GM12878 (cell line): ENCODE data around the gene DPP6. TPM values are rescaled to one million over a fixed set of nuclear protein-coding genes. Genes with fewer than 3 reads are reported as not detected.

Source experiments
- ATAC-seq: fragments of 200-7000 bp; cut with Tn5 transposase; 3 replicates; pipeline ENCODE4 v1.9.1; 2020; ENCODE audit warnings: mild to moderate bottlenecking, moderate library complexity
- BruUV-seq: library from RNA; stranded (reverse); fragments of 400-500 nt; replicated peaks from 2 replicates; lab custom pipeline; 2021; lab: Mats Ljungman, UMichigan
- CTCF ChIA-PET: fragments of 300-600 bp; sonication (Branson Sonifier 250); formaldehyde crosslinking; extraction: SDS; loops from one replicate; lab custom pipeline; 2021; ENCODE audit warnings: inconsistent platforms; lab: Yijun Ruan, JAX
- POLR2A ChIA-PET: fragments of 350-600 bp; formaldehyde crosslinking; extraction: SDS; loops from one replicate; lab custom pipeline; 2021; ENCODE audit warnings: inconsistent platforms; lab: Charles Lee
- RAD21 ChIA-PET: fragments of 300-600 bp; sonication (Branson Sonifier 250); formaldehyde crosslinking; loops from one replicate; lab custom pipeline; 2023; ENCODE audit warnings: antibody characterized with exemption; ENCODE audit not compliant: unreplicated experiment; lab: Charles Lee
- SMC1A ChIA-PET: fragments of 300-600 bp; sonication (Branson Sonifier 250); formaldehyde crosslinking; loops from one replicate; lab custom pipeline; 2023; ENCODE audit not compliant: unreplicated experiment, uncharacterized antibody; lab: Charles Lee
- DNase-seq: peaks from one replicate; pipeline ENCODE4 v3.0.0-alpha.2; 2011; ENCODE audit warnings: low read depth, low spot score
- FAIRE-seq: peaks from 3 replicates; lab custom pipeline; 2011; peaks lifted over from hg19 to GRCh38; lab: Jason Lieb, UNC
- H2AFZ ChIP-seq: 2 replicates; pipeline ENCODE4 v1.6.0; 2011; ENCODE audit warnings: low read depth, low read length, control low read depth; ENCODE audit not compliant: control insufficient read depth
- H3K27ac ChIP-seq: 2 replicates; pipeline ENCODE4 v1.5.1; 2011; ENCODE audit warnings: control low read depth; ENCODE audit not compliant: control insufficient read depth, insufficient read depth
- H3K27me3 ChIP-seq, 2 experiments: replicated peaks in 1 of 2; 2 replicates each; pipeline versions ENCODE4 v1.6.0 to v1.6.1; 2011; ENCODE audit warnings: low read length in 1 of 2; ENCODE audit not compliant: control insufficient read depth in 2 of 2, insufficient read depth in 2 of 2
- H3K36me3 ChIP-seq, 2 experiments: 2 replicates each; pipeline ENCODE4 v1.5.1; 2011; ENCODE audit warnings: low read length in 1 of 2; ENCODE audit not compliant: control insufficient read depth in 2 of 2, insufficient read depth in 2 of 2
- H3K4me1 ChIP-seq: 2 replicates; pipeline ENCODE4 v1.6.1; 2011; ENCODE audit warnings: mild to moderate bottlenecking, low read length, moderate library complexity, mixed read lengths; ENCODE audit not compliant: control insufficient read depth, insufficient read depth
- H3K4me2 ChIP-seq: 2 replicates; pipeline ENCODE4 v1.6.0; 2011; ENCODE audit warnings: control low read depth; ENCODE audit not compliant: control insufficient read depth, insufficient read depth
- H3K4me3 ChIP-seq: fragments of 200-600 bp; sonication (generic); 2 replicates; pipeline ENCODE4 v1.5.1; 2016
- H3K79me2 ChIP-seq: 2 replicates; pipeline ENCODE4 v1.6.0; 2011; ENCODE audit warnings: low read length; ENCODE audit not compliant: control insufficient read depth, insufficient read depth
- H3K9ac ChIP-seq: 2 replicates; pipeline ENCODE4 v1.8.0; 2011; ENCODE audit warnings: low read length, control low read depth, mixed read lengths; ENCODE audit not compliant: control insufficient read depth, insufficient read depth
- H3K9me3 ChIP-seq: replicated peaks from 3 replicates; pipeline ENCODE4 v1.5.1; 2011; ENCODE audit warnings: mild to moderate bottlenecking, low read length; ENCODE audit not compliant: control insufficient read depth, insufficient read depth
- H4K20me1 ChIP-seq: 2 replicates; pipeline ENCODE4 v1.6.0; 2011; ENCODE audit not compliant: control insufficient read depth, insufficient read depth
- CBX5 ChIP-seq: sonication (generic); IDR thresholded peaks from 2 replicates; pipeline ENCODE4 v1.6.1; 2016; ENCODE audit warnings: low read depth, moderate library complexity, mild to moderate bottlenecking, inconsistent platforms
- DPF2 ChIP-seq: fragments of 450-650 bp; IDR thresholded peaks from 2 replicates; pipeline ENCODE4 v1.6.1; 2017; ENCODE audit warnings: mild to moderate bottlenecking
- NFYA ChIP-seq: IDR thresholded peaks from 2 replicates; pipeline ENCODE4 v1.6.1; 2011; ENCODE audit warnings: low read depth, mild to moderate bottlenecking, low read length, improper control_type of control experiment, borderline replicate concordance
- SMARCA5 ChIP-seq: fragments of 450-650 bp; IDR thresholded peaks from 2 replicates; pipeline ENCODE4 v1.6.1; 2017; ENCODE audit warnings: mild to moderate bottlenecking
- YY1 ChIP-seq: IDR thresholded peaks from 2 replicates; pipeline ENCODE4 v1.6.1; 2011; ENCODE audit warnings: low read depth, mild to moderate bottlenecking, low read length
- WGBS: methylation state at CpG from one replicate; pipeline ENCODE4 v1.1.6; 2016; ENCODE audit warnings: low lambda C conversion rate; ENCODE audit not compliant: insufficient replicate concordance, insufficient coverage; ENCODE audit errors: missing lambda C conversion rate; 5-methylcytosine and 5-hydroxymethylcytosine counted together
- in situ Hi-C: fragments of 300-500 bp; cut with MboI; formaldehyde crosslinking; loops from 9 replicates; pipeline ENCODE4 v1.14.3; 2018; ENCODE audit warnings: mixed read lengths
- intact Hi-C: fragments of 100-400 bp; cut with micrococcal nuclease; formaldehyde crosslinking; loops from one replicate; pipeline ENCODE4 v1.14.2; 2022; ENCODE audit not compliant: unreplicated experiment
- polyA plus RNA-seq, 11 experiments: library from polyadenylated mRNA; depleted of rRNA in 4 of 11; unstranded in 6 of 11; stranded (reverse) in 5 of 11; fragments of >200 nt; fragmentation: Nextera tagmentation in 4 of 11; fragmentation: Illumina TruSeq in 1 of 11; extraction: Ambion mirVana in 4 of 11; extraction: Trizol in 1 of 11; gene quantifications; 1 replicate in 1 of 11; 2 replicates in 10 of 11; pipeline versions ENCODE4 v1.2.1 to v1.2.3, GENCODE V29; 2011 to 2016; ENCODE audit warnings: inconsistent platforms in 2 of 11, missing spikeins in 2 of 11, low read depth in 1 of 11
- total RNA-seq, 4 experiments: library from RNA; depleted of rRNA in 3 of 4; stranded (reverse); fragments of >200 nt in 3 of 4; fragmentation: Illumina TruSeq in 1 of 4; extraction: Trizol in 1 of 4; gene quantifications; 2 replicates each; pipeline versions ENCODE4 v1.2.1 to v1.2.3, GENCODE V29; 2013 to 2021
- TF ChIP-seq, protein P1 (sequence below): fragments of 450-650 bp; IDR thresholded peaks from 2 replicates; pipeline ENCODE4 v1.6.1; 2014; ENCODE audit warnings: mild to moderate bottlenecking
- TF ChIP-seq, protein P2 (sequence below): fragments of 450-650 bp; IDR thresholded peaks from 2 replicates; pipeline ENCODE4 v1.6.1; 2017; ENCODE audit warnings: borderline replicate concordance

Gene DPP6
- total and polyA plus RNA-seq, 10 of the 15 experiments (the other 5 are each of a cell fraction or from before 2014, with no cell fraction given): not detected

DNA sequence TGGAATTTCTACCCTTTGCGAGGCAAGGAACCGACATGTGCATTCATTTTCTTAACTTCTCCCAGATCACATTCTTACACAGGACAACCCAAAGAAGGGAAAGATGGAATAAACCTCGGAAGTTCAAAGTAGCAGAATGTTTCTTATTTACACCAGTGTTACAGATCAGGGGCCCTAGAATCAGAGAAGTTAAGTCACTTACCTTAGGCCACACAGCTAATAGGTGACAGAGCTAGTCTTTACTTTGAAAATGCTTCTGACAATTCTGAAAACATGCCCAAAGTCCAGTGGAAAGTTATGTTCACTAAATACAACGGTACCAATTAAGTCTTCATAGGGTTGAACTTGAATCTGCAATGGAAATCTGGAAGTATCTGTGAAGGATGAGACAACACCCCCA lies 437.7 kb downstream of the DPP6 start:
- intact Hi-C loops: no loop called here
- Histone ChIP-seq H3K9me3 (no peaks in the 10 kb centered on the region), H4K20me1 (no peaks in the 10 kb centered on the region), H3K36me3 (no peaks in the 10 kb centered on the region), H3K4me3 (no peak overlapping the region), H3K4me2 (no peak overlapping the region), H3K4me1 (no peaks in the 10 kb centered on the region), H3K27ac (no peak overlapping the region)
- ChIA-PET POLR2A (no interaction called here), CTCF (interaction anchor here (1.0 kb wide), 1 partner anchor 14 kb away, joined by 4 read pairs; no protein-coding TSS in a partner anchor)
- WGBS: 43% methylated on average over 4 of the region's 4 CpGs
- DNase-seq (no peak), FAIRE-seq (no peak)
- TF ChIP-seq, protein P1, sequence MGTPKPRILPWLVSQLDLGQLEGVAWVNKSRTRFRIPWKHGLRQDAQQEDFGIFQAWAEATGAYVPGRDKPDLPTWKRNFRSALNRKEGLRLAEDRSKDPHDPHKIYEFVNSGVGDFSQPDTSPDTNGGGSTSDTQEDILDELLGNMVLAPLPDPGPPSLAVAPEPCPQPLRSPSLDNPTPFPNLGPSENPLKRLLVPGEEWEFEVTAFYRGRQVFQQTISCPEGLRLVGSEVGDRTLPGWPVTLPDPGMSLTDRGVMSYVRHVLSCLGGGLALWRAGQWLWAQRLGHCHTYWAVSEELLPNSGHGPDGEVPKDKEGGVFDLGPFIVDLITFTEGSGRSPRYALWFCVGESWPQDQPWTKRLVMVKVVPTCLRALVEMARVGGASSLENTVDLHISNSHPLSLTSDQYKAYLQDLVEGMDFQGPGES: no peak
- TF ChIP-seq, all 136 proteins: peak for 0
- Histone ChIP-seq H2AFZ (no peak overlapping the region), H3K9ac (no peak overlapping the region), H3K27me3 (no peaks in the 10 kb centered on the region), H3K79me2 (no peaks in the 10 kb centered on the region)
- ATAC-seq: no peak
- in situ Hi-C loops: no loop called here
- BruUV-seq: no TSS peak
- RAD21 ChIA-PET: no interaction called here
- SMC1A ChIA-PET: no interaction called here

DNA sequence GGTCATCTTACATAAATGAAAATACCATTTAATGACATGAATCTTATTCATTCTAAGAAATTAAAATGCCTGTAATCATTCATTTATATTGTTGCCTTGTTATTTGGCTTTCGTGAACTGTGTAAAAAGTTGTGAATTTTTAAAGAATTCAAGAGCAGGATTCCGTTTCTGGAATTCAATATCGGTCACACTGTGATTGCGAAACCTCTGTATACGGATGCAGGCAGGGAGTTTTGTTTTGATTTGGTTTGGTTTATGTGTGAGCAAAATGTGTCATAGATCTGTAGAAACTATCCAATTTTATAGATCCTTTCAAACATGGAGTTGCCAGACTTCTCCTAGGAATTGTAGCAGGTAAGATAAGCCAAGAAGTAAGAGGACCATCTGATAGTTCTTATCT lies 441.4 kb downstream of the DPP6 start:
- intact Hi-C loops (no loop called here), in situ Hi-C loops (no loop called here)
- Histone ChIP-seq H3K4me2 (no peak overlapping the region), H4K20me1 (no peaks in the 10 kb centered on the region), H3K9ac (no peak overlapping the region), H3K79me2 (no peaks in the 10 kb centered on the region), H3K4me1 (no peaks in the 10 kb centered on the region), H3K27ac (no peak overlapping the region), H3K9me3 (no peaks in the 10 kb centered on the region), H2AFZ (no peak overlapping the region), H3K4me3 (no peak overlapping the region), H3K36me3 (no peaks in the 10 kb centered on the region), H3K27me3 (no peaks in the 10 kb centered on the region)
- 36% methylated on average over 5 of the region's 5 CpGs for WGBS
- ChIA-PET RAD21 (no interaction called here), SMC1A (no interaction called here), CTCF (no interaction called here), POLR2A (no interaction called here)
- no peak for DNase-seq
- BruUV-seq: no TSS peak
- TF ChIP-seq, protein P2, sequence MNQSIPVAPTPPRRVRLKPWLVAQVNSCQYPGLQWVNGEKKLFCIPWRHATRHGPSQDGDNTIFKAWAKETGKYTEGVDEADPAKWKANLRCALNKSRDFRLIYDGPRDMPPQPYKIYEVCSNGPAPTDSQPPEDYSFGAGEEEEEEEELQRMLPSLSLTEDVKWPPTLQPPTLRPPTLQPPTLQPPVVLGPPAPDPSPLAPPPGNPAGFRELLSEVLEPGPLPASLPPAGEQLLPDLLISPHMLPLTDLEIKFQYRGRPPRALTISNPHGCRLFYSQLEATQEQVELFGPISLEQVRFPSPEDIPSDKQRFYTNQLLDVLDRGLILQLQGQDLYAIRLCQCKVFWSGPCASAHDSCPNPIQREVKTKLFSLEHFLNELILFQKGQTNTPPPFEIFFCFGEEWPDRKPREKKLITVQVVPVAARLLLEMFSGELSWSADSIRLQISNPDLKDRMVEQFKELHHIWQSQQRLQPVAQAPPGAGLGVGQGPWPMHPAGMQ: no peak
- no peak for TF ChIP-seq CBX5
- TF ChIP-seq YY1: no peak
- TF ChIP-seq NFYA: no peak
- TF ChIP-seq SMARCA5: no peak
- no peak for TF ChIP-seq DPF2
- no peak for ATAC-seq
- no peak for FAIRE-seq
